ENCODE data around the gene CDHR2.

DNA sequence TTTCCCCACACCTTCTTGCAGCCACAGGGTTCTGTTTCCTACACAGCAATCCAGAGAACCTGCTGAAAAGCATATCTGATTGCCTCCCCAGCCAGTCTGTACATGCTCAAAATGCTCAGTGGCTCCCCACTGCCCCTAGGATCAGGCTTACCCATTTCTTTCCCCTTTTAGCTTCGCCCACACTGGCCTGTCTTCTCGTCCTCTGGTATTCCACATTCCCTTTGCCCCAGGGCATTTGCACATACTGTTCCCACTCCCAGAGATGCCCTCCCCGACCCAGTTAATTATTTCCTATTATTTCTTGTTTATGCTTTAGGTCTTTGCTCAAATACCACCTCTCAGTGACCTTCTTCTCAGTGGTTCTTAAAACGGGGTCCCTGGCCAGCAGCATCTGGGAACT is 91.5 kb downstream of the CDHR2 start:
- TF ChIP-seq, protein P1, sequence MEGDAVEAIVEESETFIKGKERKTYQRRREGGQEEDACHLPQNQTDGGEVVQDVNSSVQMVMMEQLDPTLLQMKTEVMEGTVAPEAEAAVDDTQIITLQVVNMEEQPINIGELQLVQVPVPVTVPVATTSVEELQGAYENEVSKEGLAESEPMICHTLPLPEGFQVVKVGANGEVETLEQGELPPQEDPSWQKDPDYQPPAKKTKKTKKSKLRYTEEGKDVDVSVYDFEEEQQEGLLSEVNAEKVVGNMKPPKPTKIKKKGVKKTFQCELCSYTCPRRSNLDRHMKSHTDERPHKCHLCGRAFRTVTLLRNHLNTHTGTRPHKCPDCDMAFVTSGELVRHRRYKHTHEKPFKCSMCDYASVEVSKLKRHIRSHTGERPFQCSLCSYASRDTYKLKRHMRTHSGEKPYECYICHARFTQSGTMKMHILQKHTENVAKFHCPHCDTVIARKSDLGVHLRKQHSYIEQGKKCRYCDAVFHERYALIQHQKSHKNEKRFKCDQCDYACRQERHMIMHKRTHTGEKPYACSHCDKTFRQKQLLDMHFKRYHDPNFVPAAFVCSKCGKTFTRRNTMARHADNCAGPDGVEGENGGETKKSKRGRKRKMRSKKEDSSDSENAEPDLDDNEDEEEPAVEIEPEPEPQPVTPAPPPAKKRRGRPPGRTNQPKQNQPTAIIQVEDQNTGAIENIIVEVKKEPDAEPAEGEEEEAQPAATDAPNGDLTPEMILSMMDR (IDR thresholded peaks at IDR 0.05) = no peak
- no peak for TF ChIP-seq EP300 (IDR thresholded peaks at IDR 0.05)

Data from tibial nerve (tissue), 4 donors.